OCI-LY1 (cell line): Measurements from ENCODE around the gene MMAB.

Source experiments
- EZH2 ChIP-seq: fragments of 200-600 bp; sonication (generic), shearing (Covaris generic); IDR thresholded peaks from 2 replicates; pipeline ENCODE4 v1.8.0; 2017; ENCODE audit warnings: borderline replicate concordance, mixed run types, mild to moderate bottlenecking, antibody characterized with exemption, low read length, moderate library complexity, mixed read lengths
- TF ChIP-seq, protein P1 (sequence below): fragments of 200-600 bp; sonication (generic), shearing (Covaris generic); IDR thresholded peaks from 2 replicates; pipeline ENCODE4 v1.5.1; 2017; ENCODE audit warnings: mild to moderate bottlenecking, antibody characterized with exemption, low read length, moderate library complexity, mixed read lengths

DNA sequence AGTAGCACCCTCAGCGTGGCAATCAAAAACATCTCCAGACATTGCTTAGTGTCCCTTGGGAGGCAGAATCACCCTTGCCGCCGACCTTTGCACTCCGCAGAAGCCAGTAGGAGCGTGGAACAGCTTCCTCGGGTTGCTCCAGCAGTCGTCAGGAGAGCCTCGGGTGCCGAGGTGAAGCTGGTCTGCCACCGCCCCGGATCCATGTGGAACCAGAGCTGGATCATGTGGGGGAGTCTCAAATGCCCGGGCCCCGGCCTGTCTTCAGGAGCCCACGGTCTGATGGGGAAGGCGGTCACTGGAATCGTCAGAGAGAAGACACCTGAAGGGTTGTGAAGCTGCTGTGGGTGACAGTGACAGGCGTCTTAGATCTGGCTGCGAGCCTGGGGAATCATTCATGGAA, 14.6 kb upstream of the MMAB start:
- TF ChIP-seq EZH2, result no peak
- TF ChIP-seq, protein P1, sequence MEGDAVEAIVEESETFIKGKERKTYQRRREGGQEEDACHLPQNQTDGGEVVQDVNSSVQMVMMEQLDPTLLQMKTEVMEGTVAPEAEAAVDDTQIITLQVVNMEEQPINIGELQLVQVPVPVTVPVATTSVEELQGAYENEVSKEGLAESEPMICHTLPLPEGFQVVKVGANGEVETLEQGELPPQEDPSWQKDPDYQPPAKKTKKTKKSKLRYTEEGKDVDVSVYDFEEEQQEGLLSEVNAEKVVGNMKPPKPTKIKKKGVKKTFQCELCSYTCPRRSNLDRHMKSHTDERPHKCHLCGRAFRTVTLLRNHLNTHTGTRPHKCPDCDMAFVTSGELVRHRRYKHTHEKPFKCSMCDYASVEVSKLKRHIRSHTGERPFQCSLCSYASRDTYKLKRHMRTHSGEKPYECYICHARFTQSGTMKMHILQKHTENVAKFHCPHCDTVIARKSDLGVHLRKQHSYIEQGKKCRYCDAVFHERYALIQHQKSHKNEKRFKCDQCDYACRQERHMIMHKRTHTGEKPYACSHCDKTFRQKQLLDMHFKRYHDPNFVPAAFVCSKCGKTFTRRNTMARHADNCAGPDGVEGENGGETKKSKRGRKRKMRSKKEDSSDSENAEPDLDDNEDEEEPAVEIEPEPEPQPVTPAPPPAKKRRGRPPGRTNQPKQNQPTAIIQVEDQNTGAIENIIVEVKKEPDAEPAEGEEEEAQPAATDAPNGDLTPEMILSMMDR, result no peak
